SW 1271 (cell line): ENCODE data around the gene KAZN.

Experiments used
- DNase-seq, 2 experiments: peaks; one replicate each; lab custom pipeline; 2025; lab: John Stamatoyannopoulos, UW

KAZN gene

GRCh38 chr1:15062479-15063099 lies 464.1 kb downstream of the KAZN start:
- DNase-seq = no peak

- no peak for DNase-seq
Observed at GRCh38 chr1:15063346-15063745, 464.9 kb downstream of the KAZN start.

- DNase-seq = no peak
Observed at GRCh38 chr1:15063783-15064182, 465.3 kb downstream of the KAZN start.

GRCh38 chr1:15064217-15064929 lies 465.9 kb downstream of the KAZN start:
- no peak for DNase-seq

- DNase-seq = no peak
Observed at GRCh38 chr1:15065291-15065690, 466.8 kb downstream of the KAZN start.

- DNase-seq = no peak
Observed at GRCh38 chr1:15065736-15066135, 467.3 kb downstream of the KAZN start.

GRCh38 chr1:15066191-15066590 lies 467.7 kb downstream of the KAZN start:
- no peak for DNase-seq

GRCh38 chr1:15067148-15067547 lies 468.7 kb downstream of the KAZN start:
- no peak for DNase-seq

- no peak for DNase-seq
Observed at GRCh38 chr1:15068152-15068551, 469.7 kb downstream of the KAZN start.

GRCh38 chr1:15068997-15069396 lies 470.5 kb downstream of the KAZN start:
- DNase-seq = no peak

GRCh38 chr1:15070145-15070748 lies 471.8 kb downstream of the KAZN start:
- no peak for DNase-seq

- no peak for DNase-seq
Observed at GRCh38 chr1:15071936-15072335, 473.5 kb downstream of the KAZN start.

- DNase-seq = no peak
Observed at GRCh38 chr1:15073799-15074308, 475.4 kb downstream of the KAZN start.

- DNase-seq = no peak
Observed at GRCh38 chr1:15075175-15075574, 476.7 kb downstream of the KAZN start.

GRCh38 chr1:15075817-15076216 lies 477.3 kb downstream of the KAZN start:
- no peak for DNase-seq

- DNase-seq = no peak
Observed at GRCh38 chr1:15076807-15077206, 478.3 kb downstream of the KAZN start.

GRCh38 chr1:15077384-15077783 lies 478.9 kb downstream of the KAZN start:
- DNase-seq = no peak

- DNase-seq = no peak
Observed at GRCh38 chr1:15080328-15081007, 482.0 kb downstream of the KAZN start.

GRCh38 chr1:15081102-15081501 lies 482.6 kb downstream of the KAZN start:
- no peak for DNase-seq

- no peak for DNase-seq
Observed at GRCh38 chr1:15083578-15083977, 485.1 kb downstream of the KAZN start.

GRCh38 chr1:15088281-15088971 lies 489.9 kb downstream of the KAZN start:
- no peak for DNase-seq
